Nephron (organoid): ENCODE results near the gene AP2A2.

Source experiments
- H3K27ac Mint-ChIP-seq, 3 experiments: 2 replicates each; pipeline ENCODE4 v1.8.0; 2020; ENCODE audit warnings: mixed read lengths in 3 of 3, mild to moderate bottlenecking in 2 of 3, moderate library complexity in 1 of 3
- H3K27me3 Mint-ChIP-seq: 2 replicates; pipeline ENCODE4 v1.8.0; 2021; ENCODE audit warnings: low read depth, mild to moderate bottlenecking, moderate library complexity, mixed read lengths
- H3K36me3 Mint-ChIP-seq: 2 replicates; pipeline ENCODE4 v1.8.0; 2020; ENCODE audit warnings: low read depth, mixed read lengths
- H3K4me1 Mint-ChIP-seq: 2 replicates; pipeline ENCODE4 v1.8.0; 2020; ENCODE audit warnings: mixed read lengths
- H3K4me3 Mint-ChIP-seq, 3 experiments: 2 replicates each; pipeline ENCODE4 v1.8.0; 2020; ENCODE audit warnings: mild to moderate bottlenecking in 3 of 3, mixed read lengths in 3 of 3, moderate library complexity in 2 of 3
- H3K9me3 Mint-ChIP-seq: 2 replicates; pipeline ENCODE4 v1.8.0; 2020; ENCODE audit warnings: mixed read lengths
- CTCF ChIP-seq, 3 experiments: fragments of 200-600 bp; sonication (generic); IDR thresholded peaks; one replicate each; pipeline ENCODE4 v1.5.0; 2021; ENCODE audit warnings: antibody characterized with exemption in 3 of 3; ENCODE audit not compliant: unreplicated experiment in 3 of 3

AP2A2 gene

GRCh38 chr11:1010551-1011319, 85.1 kb downstream of the AP2A2 start:
- H3K27me3 Mint-ChIP-seq = no peaks in the 10 kb centered on the region
- no peak overlapping the region for H3K27ac Mint-ChIP-seq
- peaks cover 30% of the 10 kb centered on the region for H3K36me3 Mint-ChIP-seq
- no peak for TF ChIP-seq CTCF (IDR thresholded peaks at IDR 0.05; ENCODE audit: unreplicated experiment in 3 of 3)
- peaks cover 18% of the 10 kb centered on the region for H3K4me1 Mint-ChIP-seq
- no peaks in the 10 kb centered on the region for H3K9me3 Mint-ChIP-seq
- H3K4me3 Mint-ChIP-seq = no peak overlapping the region

- Mint-ChIP-seq H3K27me3 (no peaks in the 10 kb centered on the region), H3K9me3 (no peaks in the 10 kb centered on the region), H3K4me1 (peaks cover 12% of the 10 kb centered on the region), H3K36me3 (peaks cover 26% of the 10 kb centered on the region), H3K27ac (no peak overlapping the region), H3K4me3 (no peak overlapping the region)
- no peak for TF ChIP-seq CTCF (IDR thresholded peaks at IDR 0.05; ENCODE audit: unreplicated experiment in 3 of 3)
These were observed 85.6 kb downstream of the AP2A2 start for GRCh38 chr11:1011320-1011698.

- H3K9me3 Mint-ChIP-seq = peaks cover 7% of the 10 kb centered on the region
- no peak overlapping the region for H3K27ac Mint-ChIP-seq
- H3K36me3 Mint-ChIP-seq = peaks cover 32% of the 10 kb centered on the region
- no peak for TF ChIP-seq CTCF (IDR thresholded peaks at IDR 0.05; ENCODE audit: unreplicated experiment in 3 of 3)
- H3K4me3 Mint-ChIP-seq = no peak overlapping the region
- no peaks in the 10 kb centered on the region for H3K27me3 Mint-ChIP-seq
- peaks cover 5% of the 10 kb centered on the region for H3K4me1 Mint-ChIP-seq
These were observed 86.6 kb downstream of the AP2A2 start for GRCh38 chr11:1012291-1012690.

- peaks cover 5% of the 10 kb centered on the region for H3K4me1 Mint-ChIP-seq
- H3K4me3 Mint-ChIP-seq = no peak overlapping the region
- no peaks in the 10 kb centered on the region for H3K27me3 Mint-ChIP-seq
- H3K36me3 Mint-ChIP-seq = peaks cover 37% of the 10 kb centered on the region
- no peak overlapping the region for H3K27ac Mint-ChIP-seq
- no peak for TF ChIP-seq CTCF (IDR thresholded peaks at IDR 0.05; ENCODE audit: unreplicated experiment in 3 of 3)
- peaks cover 12% of the 10 kb centered on the region for H3K9me3 Mint-ChIP-seq
These were observed 87.3 kb downstream of the AP2A2 start for GRCh38 chr11:1012740-1013630.

- peaks cover 5% of the 10 kb centered on the region for H3K4me1 Mint-ChIP-seq
- H3K36me3 Mint-ChIP-seq = peaks cover 35% of the 10 kb centered on the region
- H3K27me3 Mint-ChIP-seq = no peaks in the 10 kb centered on the region
- H3K27ac Mint-ChIP-seq = no peak overlapping the region
- TF ChIP-seq CTCF (IDR thresholded peaks at IDR 0.05; ENCODE audit: unreplicated experiment in 3 of 3) = no peak
- peaks cover 12% of the 10 kb centered on the region for H3K9me3 Mint-ChIP-seq
- H3K4me3 Mint-ChIP-seq = no peak overlapping the region
These were observed 87.9 kb downstream of the AP2A2 start for GRCh38 chr11:1013631-1013935.
